AG09309 (cell line): ENCODE data around the gene PRCD.
A peak's percentile ranks its signal among the peaks of the same experiment; 100 is the strongest.

ENCODE experiments used
- DNase-seq: peaks from one replicate; pipeline ENCODE4 v3.0.0-alpha.2; 2010; ENCODE audit warnings: low read depth
- H3K4me3 ChIP-seq: 2 replicates; pipeline ENCODE4 v1.5.1; 2011; ENCODE audit warnings: mild to moderate bottlenecking, low read depth, low read length, moderate library complexity; ENCODE audit not compliant: control insufficient read depth
- TF ChIP-seq, protein P1 (sequence below): IDR thresholded peaks from 2 replicates; pipeline ENCODE4 v1.5.1; 2011; ENCODE audit warnings: mild to moderate bottlenecking, low read depth, low read length, inconsistent platforms; ENCODE audit not compliant: insufficient read depth, control insufficient read depth; ENCODE audit errors: missing control alignments

PRCD gene

DNA sequence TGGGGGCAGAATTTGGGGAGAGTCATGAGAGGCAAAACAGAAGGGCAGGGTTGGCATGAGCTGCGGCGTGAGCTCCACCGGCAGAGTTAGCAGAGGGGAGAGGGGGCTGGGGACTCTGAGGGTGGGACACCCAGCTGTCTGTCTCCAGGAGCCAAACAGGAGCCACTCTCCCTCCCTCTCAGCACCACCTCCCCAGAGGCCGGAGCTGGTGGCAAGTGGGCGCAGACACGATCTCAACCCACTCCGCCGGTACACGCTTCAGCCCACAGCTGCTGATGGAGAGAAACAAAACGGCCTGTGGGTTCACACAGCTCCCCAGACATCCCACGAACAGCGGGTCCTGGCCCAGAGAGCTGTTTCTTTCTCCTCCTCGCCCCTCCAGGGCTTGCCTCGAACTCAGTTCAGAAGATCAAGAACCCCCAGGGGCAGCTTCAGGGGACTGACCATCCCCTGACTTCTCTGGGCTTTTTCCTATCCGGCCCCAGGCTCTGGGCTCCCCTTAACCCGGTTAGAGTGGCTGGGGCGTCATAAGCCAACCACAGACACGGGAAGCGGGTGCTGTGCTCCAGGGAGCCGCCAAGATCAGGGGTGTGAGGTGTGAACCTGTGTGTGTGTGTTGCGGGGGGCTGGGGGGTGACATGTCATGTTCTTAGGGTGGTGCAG, 46.2 kb upstream of the PRCD start:
- no peak for DNase-seq
- H3K4me3 ChIP-seq = no peak overlapping the region
- TF ChIP-seq, protein P1, sequence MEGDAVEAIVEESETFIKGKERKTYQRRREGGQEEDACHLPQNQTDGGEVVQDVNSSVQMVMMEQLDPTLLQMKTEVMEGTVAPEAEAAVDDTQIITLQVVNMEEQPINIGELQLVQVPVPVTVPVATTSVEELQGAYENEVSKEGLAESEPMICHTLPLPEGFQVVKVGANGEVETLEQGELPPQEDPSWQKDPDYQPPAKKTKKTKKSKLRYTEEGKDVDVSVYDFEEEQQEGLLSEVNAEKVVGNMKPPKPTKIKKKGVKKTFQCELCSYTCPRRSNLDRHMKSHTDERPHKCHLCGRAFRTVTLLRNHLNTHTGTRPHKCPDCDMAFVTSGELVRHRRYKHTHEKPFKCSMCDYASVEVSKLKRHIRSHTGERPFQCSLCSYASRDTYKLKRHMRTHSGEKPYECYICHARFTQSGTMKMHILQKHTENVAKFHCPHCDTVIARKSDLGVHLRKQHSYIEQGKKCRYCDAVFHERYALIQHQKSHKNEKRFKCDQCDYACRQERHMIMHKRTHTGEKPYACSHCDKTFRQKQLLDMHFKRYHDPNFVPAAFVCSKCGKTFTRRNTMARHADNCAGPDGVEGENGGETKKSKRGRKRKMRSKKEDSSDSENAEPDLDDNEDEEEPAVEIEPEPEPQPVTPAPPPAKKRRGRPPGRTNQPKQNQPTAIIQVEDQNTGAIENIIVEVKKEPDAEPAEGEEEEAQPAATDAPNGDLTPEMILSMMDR = no peak

DNA sequence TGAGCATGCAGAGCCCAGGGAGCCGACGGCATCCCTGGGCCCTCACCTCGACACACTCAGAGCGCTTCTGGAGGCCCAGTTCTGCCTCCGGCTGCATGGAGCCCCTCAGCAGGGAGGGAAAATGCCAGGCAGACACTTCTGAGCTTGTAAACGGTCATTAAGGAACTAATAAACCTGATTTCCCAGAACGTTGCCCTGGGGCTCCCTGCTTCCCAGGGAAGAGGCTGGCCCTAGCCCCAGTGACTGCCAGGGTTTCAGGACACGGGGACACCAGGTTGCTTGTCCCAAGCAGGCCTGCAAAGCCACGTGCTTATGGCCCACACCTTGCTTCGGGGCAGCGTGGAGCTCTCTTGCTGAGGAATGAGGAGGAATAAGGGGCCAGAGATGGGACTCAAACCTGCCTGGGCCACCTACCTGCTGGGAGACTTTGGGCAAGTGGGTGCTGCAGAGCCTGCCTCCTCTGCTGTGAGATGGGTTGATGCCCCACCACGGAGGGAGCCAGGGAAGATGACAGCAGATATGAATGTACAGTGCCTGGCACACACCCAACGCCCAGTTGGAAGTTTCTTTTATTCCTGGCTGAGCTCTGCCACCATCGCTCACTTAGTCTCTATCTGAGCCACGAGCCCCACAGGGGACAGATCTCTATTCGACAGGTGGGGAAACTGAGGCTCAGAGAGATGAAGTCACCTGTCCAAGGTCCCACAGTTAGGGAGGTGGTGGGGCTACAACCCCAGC, 44.0 kb upstream of the PRCD start:
- no peak for DNase-seq
- TF ChIP-seq, protein P1 = no peak
- H3K4me3 ChIP-seq = no peak overlapping the region

DNA sequence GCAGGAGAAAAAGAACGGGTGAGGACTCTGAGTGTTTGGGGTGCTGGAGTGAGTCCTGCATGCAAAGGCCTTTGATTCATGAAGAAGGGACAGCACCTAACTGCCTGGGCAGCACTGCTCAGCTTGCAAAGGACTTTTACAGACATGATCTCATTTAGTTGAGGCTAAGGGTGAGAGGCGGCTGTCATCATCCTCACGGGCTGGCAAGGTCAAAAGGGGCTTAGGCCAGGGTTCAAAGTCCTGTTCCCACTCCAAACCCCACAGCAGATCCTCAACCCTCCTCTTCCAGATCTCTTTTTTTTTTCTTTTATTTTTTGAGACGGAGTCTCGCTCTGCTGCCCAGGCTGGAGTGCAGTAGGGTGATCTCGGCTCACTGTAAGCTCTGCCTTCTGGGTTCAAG, 43.4 kb upstream of the PRCD start:
- no peak overlapping the region for H3K4me3 ChIP-seq
- no peak for DNase-seq
- TF ChIP-seq, protein P1 = no peak

DNA sequence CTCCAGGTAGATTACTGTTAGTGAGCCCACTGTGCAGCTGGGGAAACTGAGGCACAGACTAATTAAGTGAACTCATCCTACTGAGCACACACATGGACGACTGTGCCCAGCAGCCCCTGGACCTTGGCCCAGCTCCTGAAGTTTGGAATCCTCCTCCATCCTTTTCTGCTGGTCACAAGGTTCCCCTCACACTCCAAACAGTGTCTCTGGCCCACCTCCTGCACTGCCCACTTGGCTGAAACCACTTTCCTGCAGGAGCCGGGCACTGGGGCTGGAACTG, 42.2 kb upstream of the PRCD start:
- TF ChIP-seq, protein P1 = no peak
- peak overlapping the region; percentile 0; the same call in 1 of the 2 replicates for H3K4me3 ChIP-seq
- DNase-seq = no peak

DNA sequence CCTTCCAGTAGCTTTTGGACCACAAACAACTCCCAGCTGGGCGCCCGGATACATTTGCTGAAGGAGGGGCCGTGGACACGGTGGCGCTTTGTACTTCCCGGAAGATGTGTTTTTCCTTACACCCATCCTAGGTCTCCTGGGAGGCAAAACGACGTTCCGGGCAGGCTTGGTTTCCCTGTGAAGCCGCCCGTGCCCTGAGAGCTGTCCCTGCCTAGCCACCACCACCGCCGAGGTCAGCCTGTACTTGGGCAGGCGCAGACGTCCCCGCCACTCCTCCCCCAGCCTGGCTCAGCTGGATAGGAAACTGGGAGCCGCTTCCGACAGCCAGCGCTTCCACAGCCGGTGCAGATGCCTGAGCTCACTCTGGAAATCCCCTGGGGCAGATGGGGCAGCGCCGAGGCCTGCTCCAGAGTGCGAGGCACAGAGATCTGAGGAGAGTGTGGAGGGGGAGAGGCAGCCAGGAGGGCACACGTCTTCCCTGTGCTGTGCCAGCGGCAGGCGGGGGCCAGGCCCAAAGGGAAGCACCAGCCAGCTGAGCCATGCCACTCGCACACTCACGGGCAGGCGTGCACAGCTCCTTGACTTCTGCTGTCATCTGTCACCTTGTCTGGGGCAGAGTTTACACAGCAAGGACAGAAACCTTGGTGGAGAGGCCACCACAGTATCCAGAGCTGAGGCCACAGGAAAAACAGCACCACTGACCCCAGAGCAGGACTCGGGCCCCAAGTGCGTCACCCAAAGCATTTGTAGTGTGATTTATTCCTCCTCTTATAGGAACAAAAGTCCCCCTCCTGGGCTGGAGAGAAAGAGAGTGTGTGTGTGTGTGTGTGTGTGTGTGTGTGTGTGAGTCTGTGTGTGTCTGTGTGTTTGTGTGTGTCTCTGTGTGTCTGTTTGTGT, 41.6 kb upstream of the PRCD start:
- peak overlapping the region; percentile 0 for H3K4me3 ChIP-seq
- TF ChIP-seq, protein P1 = no peak
- peak; percentile 35 for DNase-seq

DNA sequence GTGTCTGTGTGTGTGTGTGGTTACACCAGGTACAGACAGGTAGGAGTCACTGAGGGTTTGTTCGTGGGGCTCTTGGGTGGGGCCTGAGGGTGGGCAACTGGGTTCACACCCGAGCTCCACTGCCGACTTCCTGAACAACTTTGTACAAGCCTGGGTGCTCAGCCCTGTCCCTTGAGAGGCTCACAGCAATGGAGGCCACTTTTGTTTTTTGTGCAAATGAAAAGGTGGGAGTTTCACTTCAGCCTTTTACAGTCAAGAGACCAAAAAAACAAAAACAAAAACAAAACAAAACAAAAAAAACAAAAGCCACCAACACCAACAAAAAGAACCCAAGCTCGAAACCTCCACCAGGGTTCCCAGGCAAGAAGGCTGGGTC, 41.0 kb upstream of the PRCD start:
- no peak overlapping the region for H3K4me3 ChIP-seq
- TF ChIP-seq, protein P1 = no peak
- DNase-seq = no peak
